ENCODE measurements around the gene GPER1. TPM values are rescaled to one million over a fixed set of nuclear protein-coding genes. Genes with fewer than 3 reads are reported as not detected.

Gene GPER1
- total RNA-seq, 2 experiments from 2014 or later, result 0.08 TPM; not detected in 1

- ChIA-PET CTCF (interaction anchor here (1.6 to 3.4 kb wide), 2 partner anchors 9 to 56 kb away, joined by 5 to 17 read pairs; no protein-coding TSS in a partner anchor), POLR2A (no interaction called here)
- DNase-seq, result peak; percentile 21
- H3K4me3 Mint-ChIP-seq, result peak overlapping the region; percentile 36
- H3K27me3 Mint-ChIP-seq, result no peaks in the 10 kb centered on the region
- peak overlapping the region; percentile 86 for H3K27ac Mint-ChIP-seq
- peaks cover 4% of the 10 kb centered on the region for H3K36me3 Mint-ChIP-seq (ENCODE audit: low read depth)
- H3K9me3 Mint-ChIP-seq, result no peaks in the 10 kb centered on the region
- H3K4me1 Mint-ChIP-seq, result peaks cover 65% of the 10 kb centered on the region
These were observed 38.7 kb upstream of the GPER1 start for GRCh38 chr7:1049006-1049741.

DNA sequence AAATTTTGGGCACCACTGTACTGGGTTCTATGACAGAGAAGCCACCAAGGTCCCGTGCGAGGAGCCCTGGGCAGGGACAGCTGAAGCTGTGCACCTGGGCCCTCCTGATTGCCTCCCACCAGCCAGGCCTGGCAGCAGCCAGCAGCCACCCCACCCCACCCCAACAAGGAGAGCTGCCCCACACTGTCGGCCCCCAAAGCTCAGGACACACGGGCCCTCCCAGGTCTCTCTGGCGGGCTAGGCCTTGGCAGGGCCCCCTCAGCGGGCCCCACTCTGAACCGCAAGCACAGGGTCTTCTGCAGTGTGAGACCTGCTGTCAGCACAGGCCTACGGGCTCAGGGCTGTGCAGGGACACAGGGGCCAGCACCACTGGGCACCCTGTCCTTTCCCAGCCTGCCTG is 38.1 kb upstream of the GPER1 start:
- Mint-ChIP-seq H3K4me3 (no peak overlapping the region), H3K27me3 (no peaks in the 10 kb centered on the region), H3K27ac (peak overlapping the region; percentile 86), H3K9me3 (no peaks in the 10 kb centered on the region), H3K36me3 (ENCODE audit: low read depth) (peaks cover 5% of the 10 kb centered on the region), H3K4me1 (peaks cover 70% of the 10 kb centered on the region)
- no peak for DNase-seq
- ChIA-PET POLR2A (no interaction called here), CTCF (interaction anchor here (1.0 to 3.4 kb wide), 3 partner anchors 9 to 56 kb away, joined by 5 to 17 read pairs (median 7); no protein-coding TSS in a partner anchor)

- CTCF ChIA-PET, result interaction anchor here (0.9 to 3.4 kb wide), 4 partner anchors 8 to 57 kb away, joined by 3 to 17 read pairs (median 6); partner anchors contain the start of gene GPER1
These were observed 37.5 kb upstream of the GPER1 start for GRCh38 chr7:1050254-1050906.

GRCh38 chr7:1050956-1051690 is 36.8 kb upstream of the GPER1 start:
- Mint-ChIP-seq H3K4me1 (peaks cover 67% of the 10 kb centered on the region), H3K4me3 (no peak overlapping the region), H3K36me3 (ENCODE audit: low read depth) (peaks cover 4% of the 10 kb centered on the region), H3K27me3 (no peaks in the 10 kb centered on the region), H3K27ac (peak overlapping the region; percentile 67), H3K9me3 (no peaks in the 10 kb centered on the region)
- ChIA-PET POLR2A (no interaction called here), CTCF (interaction anchor here (0.9 to 3.4 kb wide), 4 partner anchors 9 to 57 kb away, joined by 3 to 17 read pairs (median 5); partner anchors contain the start of gene GPER1)
- DNase-seq, result no peak

More at GRCh38 chr7:1050254-1050906, 37.5 kb upstream of the GPER1 start:
- H3K4me3 Mint-ChIP-seq, result no peak overlapping the region
- peaks cover 70% of the 10 kb centered on the region for H3K4me1 Mint-ChIP-seq
- H3K27ac Mint-ChIP-seq, result no peak overlapping the region
- no peaks in the 10 kb centered on the region for H3K27me3 Mint-ChIP-seq
- H3K9me3 Mint-ChIP-seq, result no peaks in the 10 kb centered on the region
- POLR2A ChIA-PET, result no interaction called here
- no peak for DNase-seq
- peaks cover 7% of the 10 kb centered on the region for H3K36me3 Mint-ChIP-seq (ENCODE audit: low read depth)

DNA sequence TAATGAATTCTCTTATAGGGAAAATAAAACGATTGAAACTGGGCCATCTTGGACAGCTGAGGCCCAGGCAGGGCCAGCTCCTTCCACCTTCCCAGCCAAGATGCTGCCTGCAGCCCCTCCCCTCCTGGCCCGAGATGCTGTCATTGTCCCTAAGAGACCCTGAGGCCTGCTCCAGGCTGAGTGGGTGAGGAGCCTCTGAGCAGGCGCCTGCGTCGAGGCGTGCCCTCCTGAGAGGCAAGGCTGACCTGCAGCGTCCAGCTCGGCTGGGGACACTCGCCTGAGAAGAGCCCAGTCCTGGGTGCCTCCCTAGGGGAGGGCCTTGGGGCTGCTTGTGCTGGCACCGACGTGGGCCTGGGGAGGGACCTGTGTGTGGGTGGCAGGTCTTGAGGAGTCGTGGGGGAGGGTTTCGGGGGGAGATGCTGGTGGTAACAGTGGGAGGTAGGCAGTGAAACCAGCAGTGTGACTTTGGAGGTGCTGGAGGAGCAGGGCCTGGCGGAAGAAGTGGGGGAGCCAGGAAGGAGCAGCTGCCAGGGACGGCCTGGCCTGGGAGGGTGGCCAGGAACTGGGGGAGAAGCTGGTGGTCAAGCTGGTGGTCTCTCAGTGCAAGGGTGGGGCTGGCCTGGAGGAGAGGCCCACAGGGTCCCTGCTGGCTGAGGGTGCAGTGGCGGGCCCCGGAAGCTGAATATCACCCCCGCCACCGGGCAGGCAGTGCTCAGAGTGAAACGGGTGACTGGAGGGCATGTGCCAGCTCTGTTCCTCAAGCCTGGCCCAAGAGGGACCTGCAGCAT is 35.7 kb upstream of the GPER1 start:
- Mint-ChIP-seq H3K36me3 (ENCODE audit: low read depth) (peaks cover 4% of the 10 kb centered on the region), H3K4me3 (no peak overlapping the region), H3K27ac (peak overlapping the region; percentile 67), H3K27me3 (no peaks in the 10 kb centered on the region), H3K4me1 (peaks cover 56% of the 10 kb centered on the region), H3K9me3 (no peaks in the 10 kb centered on the region)
- no peak for DNase-seq
- CTCF ChIA-PET, result interaction anchor here (1.3 to 3.4 kb wide), 3 partner anchors 8 to 59 kb away, joined by 4 to 17 read pairs (median 6); no protein-coding TSS in a partner anchor
- POLR2A ChIA-PET, result interaction anchor here (0.7 kb wide), 1 partner anchor 13 kb away, joined by 4 read pairs; no protein-coding TSS in a partner anchor

GRCh38 chr7:1053002-1053411 is 34.9 kb upstream of the GPER1 start:
- peaks cover 49% of the 10 kb centered on the region for H3K4me1 Mint-ChIP-seq
- no peak overlapping the region for H3K4me3 Mint-ChIP-seq
- H3K27me3 Mint-ChIP-seq, result no peaks in the 10 kb centered on the region
- ChIA-PET CTCF (interaction anchor here (1.5 to 6.6 kb wide), 3 partner anchors 13 to 60 kb away, joined by 6 to 48 read pairs (median 7); no protein-coding TSS in a partner anchor), POLR2A (no interaction called here)
- no peak for DNase-seq
- H3K36me3 Mint-ChIP-seq (ENCODE audit: low read depth), result peaks cover 4% of the 10 kb centered on the region
- H3K27ac Mint-ChIP-seq, result no peak overlapping the region
- H3K9me3 Mint-ChIP-seq, result no peaks in the 10 kb centered on the region

DNA sequence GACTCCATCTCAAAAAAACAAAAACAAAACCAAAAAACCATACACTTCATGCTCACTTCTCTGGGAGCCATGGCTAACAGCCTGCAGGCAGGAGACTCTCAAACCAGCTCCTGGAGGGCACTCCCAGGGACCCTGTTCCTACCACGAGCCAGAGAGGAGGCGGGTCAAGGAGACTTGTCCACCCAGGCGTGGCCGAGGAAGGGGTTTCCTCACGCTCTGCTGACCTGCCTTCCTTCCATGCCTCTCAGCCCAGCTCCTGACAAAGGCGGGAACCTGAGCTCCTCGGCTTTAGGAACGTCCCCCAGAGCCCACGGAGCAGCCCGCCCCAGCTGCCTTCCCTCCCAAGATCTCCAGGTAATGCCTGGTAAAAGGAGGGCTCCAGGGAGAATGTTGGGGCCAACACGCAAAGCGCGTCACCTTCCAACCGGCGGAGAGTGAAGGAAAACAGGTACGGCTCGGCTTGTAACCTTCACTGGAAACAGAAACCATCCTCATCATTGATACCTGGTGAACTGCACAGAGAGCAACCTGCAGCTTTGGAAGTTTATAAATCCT is 34.0 kb upstream of the GPER1 start:
- no peak for DNase-seq
- Mint-ChIP-seq H3K27ac (peak overlapping the region; percentile 78), H3K9me3 (no peaks in the 10 kb centered on the region), H3K27me3 (no peaks in the 10 kb centered on the region), H3K4me3 (no peak overlapping the region), H3K36me3 (ENCODE audit: low read depth) (peaks cover 6% of the 10 kb centered on the region), H3K4me1 (peaks cover 48% of the 10 kb centered on the region)
- CTCF ChIA-PET, result interaction anchor here (0.9 to 6.6 kb wide), 4 partner anchors 10 to 61 kb away, joined by 3 to 48 read pairs (median 6); partner anchors contain the start of gene GPR146
- POLR2A ChIA-PET, result interaction anchor here (0.6 kb wide), 1 partner anchor 619 kb away, joined by 3 read pairs; no protein-coding TSS in a partner anchor

GRCh38 chr7:1054438-1054837 is 33.5 kb upstream of the GPER1 start:
- ChIA-PET POLR2A (interaction anchor here (0.6 kb wide), 1 partner anchor 620 kb away, joined by 3 read pairs; no protein-coding TSS in a partner anchor), CTCF (interaction anchor here (0.9 to 6.6 kb wide), 4 partner anchors 10 to 61 kb away, joined by 3 to 48 read pairs (median 6); partner anchors contain the start of gene GPR146)
- Mint-ChIP-seq H3K9me3 (no peaks in the 10 kb centered on the region), H3K27me3 (no peaks in the 10 kb centered on the region), H3K27ac (peak overlapping the region; percentile 91), H3K4me3 (peak overlapping the region; percentile 82), H3K36me3 (ENCODE audit: low read depth) (peaks cover 8% of the 10 kb centered on the region), H3K4me1 (peaks cover 48% of the 10 kb centered on the region)
- DNase-seq, result no peak

GRCh38 chr7:1054861-1055450 is 33.0 kb upstream of the GPER1 start:
- Mint-ChIP-seq H3K27me3 (no peaks in the 10 kb centered on the region), H3K4me3 (peak overlapping the region; percentile 82), H3K36me3 (ENCODE audit: low read depth) (peaks cover 8% of the 10 kb centered on the region), H3K27ac (peak overlapping the region; percentile 91), H3K9me3 (no peaks in the 10 kb centered on the region), H3K4me1 (peaks cover 44% of the 10 kb centered on the region)
- ChIA-PET POLR2A (no interaction called here), CTCF (interaction anchor here (2.6 to 6.6 kb wide), 2 partner anchors 11 to 62 kb away, joined by 10 to 48 read pairs; no protein-coding TSS in a partner anchor)
- DNase-seq, result peak; percentile 78

DNA sequence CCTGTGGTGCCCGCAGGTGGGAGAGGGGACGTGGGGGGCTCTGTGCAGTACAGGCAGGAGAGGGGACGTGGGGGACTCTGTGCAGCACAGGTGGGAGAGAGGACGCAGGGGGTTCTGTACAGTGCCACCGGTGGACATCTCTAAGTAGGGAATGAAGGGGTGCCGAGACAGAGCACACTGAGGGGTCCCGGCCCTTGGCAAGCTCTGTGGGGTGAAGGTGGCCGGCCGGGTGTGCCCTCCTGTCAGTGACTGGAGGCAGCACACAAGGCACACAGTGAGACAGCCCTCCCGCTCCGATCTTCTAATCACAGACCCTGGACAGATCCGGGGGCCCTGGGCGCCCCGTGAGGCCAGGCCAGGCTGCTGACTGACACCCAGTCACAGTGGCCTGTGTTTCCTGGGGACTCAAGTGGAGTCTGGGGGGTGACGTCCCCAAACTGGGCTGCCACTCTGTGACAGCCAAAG is 32.4 kb upstream of the GPER1 start:
- Mint-ChIP-seq H3K4me1 (peaks cover 43% of the 10 kb centered on the region), H3K27me3 (no peaks in the 10 kb centered on the region), H3K36me3 (ENCODE audit: low read depth) (peaks cover 8% of the 10 kb centered on the region), H3K9me3 (no peaks in the 10 kb centered on the region), H3K27ac (peak overlapping the region; percentile 91), H3K4me3 (peak overlapping the region; percentile 82)
- CTCF ChIA-PET, result interaction anchor here (1.0 to 6.6 kb wide), 3 partner anchors 11 to 63 kb away, joined by 3 to 48 read pairs (median 10); no protein-coding TSS in a partner anchor
- no peak for DNase-seq
- POLR2A ChIA-PET, result no interaction called here

Measured in activated CD4-positive, alpha-beta T cell treated with anti-CD3 and anti-CD28 coated beads, Interleukin-2, amount 10 ng/mL, durations not matched to agents 7 days and 5 days (primary cell).